Mesendoderm (in vitro differentiated cells): ENCODE measurements around the gene RTN4.

Experiments used
- DNase-seq: peaks from one replicate; pipeline ENCODE4 v3.0.0; 2013
- H2AK5ac ChIP-seq: 2 replicates; pipeline ENCODE4 v1.6.1; 2013; ENCODE audit warnings: low read length, inconsistent platforms
- H2BK120ac ChIP-seq: 2 replicates; pipeline ENCODE4 v1.6.1; 2013; ENCODE audit warnings: low read depth, mild to moderate bottlenecking, low read length, moderate library complexity, mixed read lengths
- H2BK15ac ChIP-seq: replicated peaks from 2 replicates; pipeline ENCODE4 v1.6.1; 2013; ENCODE audit warnings: low read depth, mild to moderate bottlenecking, moderate library complexity
- H2BK5ac ChIP-seq: 2 replicates; pipeline ENCODE4 v1.6.1; 2013; ENCODE audit warnings: low read length, inconsistent platforms
- H3K18ac ChIP-seq: 2 replicates; pipeline ENCODE4 v1.6.1; 2013; ENCODE audit warnings: mild to moderate bottlenecking, low read length, mixed read lengths
- H3K23ac ChIP-seq: one replicate; pipeline ENCODE4 v1.6.1; 2013; ENCODE audit warnings: low read length
- H3K27ac ChIP-seq: 2 replicates; pipeline ENCODE4 v1.5.1; 2013; ENCODE audit warnings: low read depth, mild to moderate bottlenecking, inconsistent platforms, low read length, moderate library complexity
- H3K27me3 ChIP-seq: 2 replicates; pipeline ENCODE4 v1.6.1; 2013; ENCODE audit warnings: low read length, control low read depth, mild to moderate bottlenecking, inconsistent platforms; ENCODE audit not compliant: insufficient read depth, poor library complexity
- H3K36me3 ChIP-seq: 2 replicates; pipeline ENCODE4 v1.6.1; 2013; ENCODE audit warnings: low read length, inconsistent platforms; ENCODE audit not compliant: control insufficient read depth, insufficient read depth
- H3K4ac ChIP-seq: one replicate; pipeline ENCODE4 v1.6.1; 2013; ENCODE audit warnings: low read depth, mild to moderate bottlenecking, low read length, moderate library complexity
- H3K4me1 ChIP-seq: 2 replicates; pipeline ENCODE4 v1.6.1; 2013; ENCODE audit warnings: low read depth, low read length, inconsistent platforms; ENCODE audit not compliant: control insufficient read depth
- H3K4me2 ChIP-seq: 2 replicates; pipeline ENCODE4 v1.6.1; 2013; ENCODE audit warnings: low read length
- H3K4me3 ChIP-seq: 2 replicates; pipeline ENCODE4 v1.5.1; 2013; ENCODE audit warnings: mild to moderate bottlenecking, low read length
- H3K56ac ChIP-seq: one replicate; pipeline ENCODE4 v1.6.1; 2013; ENCODE audit warnings: low read length
- H3K79me1 ChIP-seq: 2 replicates; pipeline ENCODE4 v1.6.1; 2013; ENCODE audit warnings: low read length, inconsistent platforms
- H3K79me2 ChIP-seq: 2 replicates; pipeline ENCODE4 v1.6.1; 2013; ENCODE audit warnings: mild to moderate bottlenecking, low read length; ENCODE audit not compliant: control insufficient read depth, insufficient read depth
- H3K9ac ChIP-seq: 2 replicates; pipeline ENCODE4 v1.6.1; 2013; ENCODE audit warnings: low read length, inconsistent platforms
- H4K5ac ChIP-seq: one replicate; pipeline ENCODE4 v1.6.1; 2013; ENCODE audit warnings: low read length
- H4K8ac ChIP-seq: one replicate; pipeline ENCODE4 v1.6.1; 2013; ENCODE audit warnings: low read depth, mild to moderate bottlenecking, control low read depth, low read length, moderate library complexity
- WGBS: extraction: QIAGEN DNeasy Blood & Tissue Kit; methylation state at CpG from one replicate; pipeline ENCODE4 v1.1.7; 2013; ENCODE audit warnings: low lambda C conversion rate, missing lambda C conversion rate; ENCODE audit not compliant: insufficient coverage; ENCODE audit errors: extremely low coverage; 5-methylcytosine and 5-hydroxymethylcytosine counted together

Gene RTN4

DNA sequence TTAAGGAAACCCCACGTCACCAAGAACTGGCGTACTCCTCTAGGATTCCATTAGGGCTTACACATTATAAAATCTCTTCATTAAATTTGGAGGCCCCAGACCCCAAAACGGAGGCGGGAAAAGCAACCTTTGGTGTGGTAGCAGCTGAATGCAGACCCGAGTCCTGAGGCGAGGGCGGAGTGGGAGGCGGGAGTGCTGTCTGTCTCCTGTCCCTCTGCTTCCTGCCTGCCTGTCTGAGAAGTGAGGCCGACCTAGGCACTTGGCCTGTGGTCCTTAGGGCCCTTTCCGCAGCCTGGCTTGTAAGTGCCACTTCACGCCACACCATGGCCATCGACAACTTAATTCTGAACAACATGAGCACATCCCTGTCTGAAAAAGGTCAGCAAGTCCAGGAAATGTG is 102.1 kb downstream of the RTN4 start:
- no peak overlapping the region for H3K27ac ChIP-seq
- no peak overlapping the region for H2BK5ac ChIP-seq
- H3K9ac ChIP-seq: no peak overlapping the region
- WGBS: no CpG with 5 or more reads among the region's 12 CpGs
- DNase-seq: peak; percentile 18
- H3K27me3 ChIP-seq: no peaks in the 10 kb centered on the region
- no peak overlapping the region for H2BK120ac ChIP-seq
- H3K4me3 ChIP-seq: no peak overlapping the region
- H3K56ac ChIP-seq: peak overlapping the region; percentile 61
- no peak overlapping the region for H3K18ac ChIP-seq
- H2BK15ac ChIP-seq: no peak overlapping the region
- H3K36me3 ChIP-seq: no peaks in the 10 kb centered on the region
- no peak overlapping the region for H3K4me2 ChIP-seq
- H2AK5ac ChIP-seq: no peak overlapping the region
- peaks cover 24% of the 10 kb centered on the region for H3K4me1 ChIP-seq
- no peak overlapping the region for H4K8ac ChIP-seq
- no peak overlapping the region for H4K5ac ChIP-seq
- H3K79me1 ChIP-seq: no peaks in the 10 kb centered on the region
- H3K4ac ChIP-seq: no peak overlapping the region
- H3K23ac ChIP-seq: no peak overlapping the region
- no peaks in the 10 kb centered on the region for H3K79me2 ChIP-seq

GRCh38 chr2:54947646-54948045 is 102.6 kb downstream of the RTN4 start:
- no peak for DNase-seq
- no peaks in the 10 kb centered on the region for H3K79me1 ChIP-seq
- no peaks in the 10 kb centered on the region for H3K36me3 ChIP-seq
- H2BK120ac ChIP-seq: no peak overlapping the region
- no peak overlapping the region for H3K4me2 ChIP-seq
- H2AK5ac ChIP-seq: no peak overlapping the region
- H3K79me2 ChIP-seq: no peaks in the 10 kb centered on the region
- no peak overlapping the region for H4K8ac ChIP-seq
- no peak overlapping the region for H3K27ac ChIP-seq
- peaks cover 24% of the 10 kb centered on the region for H3K4me1 ChIP-seq
- no peak overlapping the region for H3K9ac ChIP-seq
- no peaks in the 10 kb centered on the region for H3K27me3 ChIP-seq
- H2BK15ac ChIP-seq: no peak overlapping the region
- no peak overlapping the region for H3K4ac ChIP-seq
- H3K23ac ChIP-seq: no peak overlapping the region
- H3K4me3 ChIP-seq: no peak overlapping the region
- H2BK5ac ChIP-seq: no peak overlapping the region
- WGBS: no CpG with 5 or more reads among the region's 9 CpGs
- H3K18ac ChIP-seq: no peak overlapping the region
- no peak overlapping the region for H4K5ac ChIP-seq
- peak overlapping the region; percentile 61 for H3K56ac ChIP-seq

GRCh38 chr2:54947136-54947535 is 103.1 kb downstream of the RTN4 start:
- Histone ChIP-seq H3K9ac (no peak overlapping the region), H3K56ac (no peak overlapping the region), H3K4ac (no peak overlapping the region), H3K4me1 (peaks cover 24% of the 10 kb centered on the region), H3K79me1 (no peaks in the 10 kb centered on the region), H3K27me3 (no peaks in the 10 kb centered on the region), H2BK15ac (no peak overlapping the region), H2BK120ac (no peak overlapping the region), H4K5ac (no peak overlapping the region), H3K36me3 (no peaks in the 10 kb centered on the region), H3K4me3 (no peak overlapping the region), H3K18ac (no peak overlapping the region), H3K23ac (no peak overlapping the region), H3K4me2 (no peak overlapping the region), H4K8ac (no peak overlapping the region), H3K79me2 (no peaks in the 10 kb centered on the region), H2AK5ac (no peak overlapping the region), H2BK5ac (no peak overlapping the region), H3K27ac (no peak overlapping the region)
- no CpG with 5 or more reads among the region's 11 CpGs for WGBS
- no peak for DNase-seq

GRCh38 chr2:54946220-54946805 is 103.9 kb downstream of the RTN4 start:
- Histone ChIP-seq H3K4ac (no peak overlapping the region), H4K5ac (no peak overlapping the region), H3K9ac (no peak overlapping the region), H3K27ac (no peak overlapping the region), H3K4me3 (no peak overlapping the region), H3K79me2 (no peaks in the 10 kb centered on the region), H3K27me3 (no peaks in the 10 kb centered on the region), H3K79me1 (no peaks in the 10 kb centered on the region), H3K56ac (no peak overlapping the region), H3K23ac (no peak overlapping the region), H3K4me2 (no peak overlapping the region), H2BK5ac (no peak overlapping the region), H3K18ac (no peak overlapping the region), H3K36me3 (no peaks in the 10 kb centered on the region), H2AK5ac (no peak overlapping the region), H4K8ac (no peak overlapping the region), H2BK15ac (no peak overlapping the region), H2BK120ac (no peak overlapping the region), H3K4me1 (peaks cover 24% of the 10 kb centered on the region)
- no peak for DNase-seq
- no CpG with 5 or more reads among the region's 9 CpGs for WGBS

DNA sequence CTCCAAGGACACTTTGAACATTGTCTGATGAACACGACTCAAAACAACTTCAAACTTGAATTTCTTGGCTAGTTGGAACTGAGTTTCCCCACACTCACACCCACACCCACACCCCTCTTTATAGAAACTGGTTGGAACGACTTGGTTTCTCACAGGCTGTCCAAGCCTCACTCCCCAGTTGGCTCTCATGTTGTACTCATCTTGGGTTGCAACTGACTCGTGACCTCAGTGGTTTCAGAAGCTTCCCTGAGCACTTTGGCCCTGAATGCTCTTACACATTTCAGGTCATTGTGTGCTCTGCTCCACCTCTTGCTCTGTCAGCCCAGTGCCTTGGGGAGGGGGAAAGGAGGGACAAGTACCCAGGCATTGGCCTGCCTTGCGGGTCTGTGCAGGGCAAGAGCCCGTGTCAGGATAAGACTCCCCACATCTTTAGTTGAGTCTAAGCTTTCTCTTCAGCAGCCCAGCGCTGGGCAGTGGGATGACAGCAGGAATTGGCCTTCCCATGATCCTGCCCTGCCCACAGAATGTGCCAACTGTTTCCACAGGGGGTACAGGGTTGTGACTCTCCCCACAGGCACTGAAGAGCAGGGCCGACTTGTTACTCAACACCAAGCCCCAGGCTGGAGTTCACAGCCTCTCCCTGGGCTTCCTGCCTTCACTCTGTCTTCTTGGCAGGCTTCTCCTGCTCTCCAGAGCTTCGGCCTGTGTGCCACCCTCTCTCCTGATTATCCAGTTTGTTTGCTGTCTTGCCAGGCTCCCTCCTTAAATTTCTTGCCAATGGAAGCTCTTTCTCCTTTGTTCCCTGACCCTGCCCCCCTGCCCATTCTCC is 104.6 kb downstream of the RTN4 start:
- DNase-seq: peak; percentile 41
- WGBS: no CpG with 5 or more reads among the region's 8 CpGs
- peak overlapping the region; percentile 34 for H3K56ac ChIP-seq

More for the DNA sequence above, 104.6 kb downstream of the RTN4 start:
- Histone ChIP-seq H3K79me1 (no peaks in the 10 kb centered on the region), H2BK120ac (no peak overlapping the region), H2BK15ac (no peak overlapping the region), H3K4ac (no peak overlapping the region), H3K79me2 (no peaks in the 10 kb centered on the region), H2BK5ac (peak overlapping the region; percentile 25), H3K36me3 (no peaks in the 10 kb centered on the region), H3K4me2 (no peak overlapping the region), H2AK5ac (no peak overlapping the region), H3K4me1 (peaks cover 24% of the 10 kb centered on the region), H3K27me3 (no peaks in the 10 kb centered on the region), H3K9ac (no peak overlapping the region), H4K5ac (no peak overlapping the region), H3K27ac (no peak overlapping the region), H3K18ac (no peak overlapping the region), H3K23ac (no peak overlapping the region), H3K4me3 (no peak overlapping the region), H4K8ac (no peak overlapping the region)
